Measurements from ENCODE around the gene EMP2.

EMP2 gene

DNA sequence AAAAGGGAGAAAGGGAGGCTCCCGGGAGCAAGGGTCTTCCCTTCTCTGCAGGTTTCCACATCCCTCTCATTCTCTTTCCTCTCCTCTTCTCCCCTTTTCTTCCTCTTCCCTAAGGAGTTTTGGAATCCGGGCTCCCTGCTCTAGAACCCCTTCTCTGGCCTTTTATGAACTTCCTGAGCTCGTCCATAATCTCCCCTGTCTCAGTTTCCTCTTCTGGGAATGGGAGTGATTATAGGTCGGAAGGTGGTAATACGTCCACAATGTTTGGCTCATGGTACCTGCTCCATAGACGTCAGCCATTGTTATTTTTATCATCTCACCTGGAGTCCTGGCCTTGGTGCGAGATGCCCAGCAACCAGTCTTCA, 467 bp upstream of the EMP2 start:
- Histone ChIP-seq H3K4me1 (ENCODE audit: control insufficient read depth, insufficient read depth, low read length) (peaks cover 5% of the 10 kb centered on the region; the same call in 1 of the 2 replicates), H3K9me3 (ENCODE audit: control insufficient read depth, insufficient read depth, low read depth, low read length) (no peaks in the 10 kb centered on the region), H3K4me3 (ENCODE audit: low read depth, low read length) (peak overlapping the region; percentile 74), H3K36me3 (ENCODE audit: control insufficient read depth in 2 of 2, insufficient read depth in 1 of 2, low read length in 2 of 2) (no peaks in the 10 kb centered on the region), H3K27ac (ENCODE audit: extremely low read depth, low read depth, low read length) (no peak overlapping the region)
- TF ChIP-seq, protein P1, sequence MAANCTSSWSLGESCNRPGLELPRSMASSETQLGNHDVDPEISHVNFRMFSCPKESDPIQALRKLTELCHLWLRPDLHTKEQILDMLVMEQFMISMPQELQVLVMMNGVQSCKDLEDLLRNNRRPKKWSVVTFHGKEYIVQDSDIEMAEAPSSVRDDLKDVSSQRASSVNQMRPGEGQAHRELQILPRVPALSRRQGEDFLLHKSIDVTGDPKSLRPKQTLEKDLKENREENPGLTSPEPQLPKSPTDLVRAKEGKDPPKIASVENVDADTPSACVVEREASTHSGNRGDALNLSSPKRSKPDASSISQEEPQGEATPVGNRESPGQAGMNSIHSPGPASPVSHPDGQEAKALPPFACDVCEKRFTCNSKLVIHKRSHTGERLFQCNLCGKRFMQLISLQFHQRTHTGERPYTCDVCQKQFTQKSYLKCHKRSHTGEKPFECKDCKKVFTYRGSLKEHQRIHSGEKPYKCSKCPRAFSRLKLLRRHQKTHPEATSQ (tag by site-specific recombination; IDR thresholded peaks at IDR 0.05), result no peak
- TF ChIP-seq OVOL3 (tag by site-specific recombination; IDR thresholded peaks at IDR 0.05) (no peak), ZNF426 (tag by site-specific recombination; IDR thresholded peaks at IDR 0.05) (no peak), ZNF366 (tag by site-specific recombination; conservative IDR thresholded peaks at IDR 0.05) (peak; percentile 68), ZNF514 (tag by site-specific recombination; IDR thresholded peaks at IDR 0.05) (no peak), ZNF561 (tag by site-specific recombination; IDR thresholded peaks at IDR 0.05; ENCODE audit: borderline replicate concordance) (no peak), ZNF629 (tag by site-specific recombination; IDR thresholded peaks at IDR 0.05) (no peak), ZNF473 (tag by site-specific recombination; IDR thresholded peaks at IDR 0.05) (no peak), ZNF48 (tag by site-specific recombination; IDR thresholded peaks at IDR 0.05) (no peak)
- TF ChIP-seq, protein P2, sequence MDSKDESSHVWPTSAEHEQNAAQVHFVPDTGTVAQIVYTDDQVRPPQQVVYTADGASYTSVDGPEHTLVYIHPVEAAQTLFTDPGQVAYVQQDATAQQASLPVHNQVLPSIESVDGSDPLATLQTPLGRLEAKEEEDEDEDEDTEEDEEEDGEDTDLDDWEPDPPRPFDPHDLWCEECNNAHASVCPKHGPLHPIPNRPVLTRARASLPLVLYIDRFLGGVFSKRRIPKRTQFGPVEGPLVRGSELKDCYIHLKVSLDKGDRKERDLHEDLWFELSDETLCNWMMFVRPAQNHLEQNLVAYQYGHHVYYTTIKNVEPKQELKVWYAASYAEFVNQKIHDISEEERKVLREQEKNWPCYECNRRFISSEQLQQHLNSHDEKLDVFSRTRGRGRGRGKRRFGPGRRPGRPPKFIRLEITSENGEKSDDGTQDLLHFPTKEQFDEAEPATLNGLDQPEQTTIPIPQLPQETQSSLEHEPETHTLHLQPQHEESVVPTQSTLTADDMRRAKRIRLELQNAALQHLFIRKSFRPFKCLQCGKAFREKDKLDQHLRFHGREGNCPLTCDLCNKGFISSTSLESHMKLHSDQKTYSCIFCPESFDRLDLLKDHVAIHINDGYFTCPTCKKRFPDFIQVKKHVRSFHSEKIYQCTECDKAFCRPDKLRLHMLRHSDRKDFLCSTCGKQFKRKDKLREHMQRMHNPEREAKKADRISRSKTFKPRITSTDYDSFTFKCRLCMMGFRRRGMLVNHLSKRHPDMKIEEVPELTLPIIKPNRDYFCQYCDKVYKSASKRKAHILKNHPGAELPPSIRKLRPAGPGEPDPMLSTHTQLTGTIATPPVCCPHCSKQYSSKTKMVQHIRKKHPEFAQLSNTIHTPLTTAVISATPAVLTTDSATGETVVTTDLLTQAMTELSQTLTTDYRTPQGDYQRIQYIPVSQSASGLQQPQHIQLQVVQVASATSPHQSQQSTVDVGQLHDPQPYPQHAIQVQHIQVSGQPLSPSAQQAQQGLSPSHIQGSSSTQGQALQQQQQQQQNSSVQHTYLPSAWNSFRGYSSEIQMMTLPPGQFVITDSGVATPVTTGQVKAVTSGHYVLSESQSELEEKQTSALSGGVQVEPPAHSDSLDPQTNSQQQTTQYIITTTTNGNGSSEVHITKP (tag by site-specific recombination; IDR thresholded peaks at IDR 0.05), result 0 out of 2 replicates have a peak, but pooled peaks have one; percentile 22
- TF ChIP-seq, protein P3, sequence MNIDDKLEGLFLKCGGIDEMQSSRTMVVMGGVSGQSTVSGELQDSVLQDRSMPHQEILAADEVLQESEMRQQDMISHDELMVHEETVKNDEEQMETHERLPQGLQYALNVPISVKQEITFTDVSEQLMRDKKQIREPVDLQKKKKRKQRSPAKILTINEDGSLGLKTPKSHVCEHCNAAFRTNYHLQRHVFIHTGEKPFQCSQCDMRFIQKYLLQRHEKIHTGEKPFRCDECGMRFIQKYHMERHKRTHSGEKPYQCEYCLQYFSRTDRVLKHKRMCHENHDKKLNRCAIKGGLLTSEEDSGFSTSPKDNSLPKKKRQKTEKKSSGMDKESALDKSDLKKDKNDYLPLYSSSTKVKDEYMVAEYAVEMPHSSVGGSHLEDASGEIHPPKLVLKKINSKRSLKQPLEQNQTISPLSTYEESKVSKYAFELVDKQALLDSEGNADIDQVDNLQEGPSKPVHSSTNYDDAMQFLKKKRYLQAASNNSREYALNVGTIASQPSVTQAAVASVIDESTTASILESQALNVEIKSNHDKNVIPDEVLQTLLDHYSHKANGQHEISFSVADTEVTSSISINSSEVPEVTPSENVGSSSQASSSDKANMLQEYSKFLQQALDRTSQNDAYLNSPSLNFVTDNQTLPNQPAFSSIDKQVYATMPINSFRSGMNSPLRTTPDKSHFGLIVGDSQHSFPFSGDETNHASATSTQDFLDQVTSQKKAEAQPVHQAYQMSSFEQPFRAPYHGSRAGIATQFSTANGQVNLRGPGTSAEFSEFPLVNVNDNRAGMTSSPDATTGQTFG (tag by site-specific recombination; IDR thresholded peaks at IDR 0.05; ENCODE audit: borderline replicate concordance), result no peak
- TF ChIP-seq, protein P4, sequence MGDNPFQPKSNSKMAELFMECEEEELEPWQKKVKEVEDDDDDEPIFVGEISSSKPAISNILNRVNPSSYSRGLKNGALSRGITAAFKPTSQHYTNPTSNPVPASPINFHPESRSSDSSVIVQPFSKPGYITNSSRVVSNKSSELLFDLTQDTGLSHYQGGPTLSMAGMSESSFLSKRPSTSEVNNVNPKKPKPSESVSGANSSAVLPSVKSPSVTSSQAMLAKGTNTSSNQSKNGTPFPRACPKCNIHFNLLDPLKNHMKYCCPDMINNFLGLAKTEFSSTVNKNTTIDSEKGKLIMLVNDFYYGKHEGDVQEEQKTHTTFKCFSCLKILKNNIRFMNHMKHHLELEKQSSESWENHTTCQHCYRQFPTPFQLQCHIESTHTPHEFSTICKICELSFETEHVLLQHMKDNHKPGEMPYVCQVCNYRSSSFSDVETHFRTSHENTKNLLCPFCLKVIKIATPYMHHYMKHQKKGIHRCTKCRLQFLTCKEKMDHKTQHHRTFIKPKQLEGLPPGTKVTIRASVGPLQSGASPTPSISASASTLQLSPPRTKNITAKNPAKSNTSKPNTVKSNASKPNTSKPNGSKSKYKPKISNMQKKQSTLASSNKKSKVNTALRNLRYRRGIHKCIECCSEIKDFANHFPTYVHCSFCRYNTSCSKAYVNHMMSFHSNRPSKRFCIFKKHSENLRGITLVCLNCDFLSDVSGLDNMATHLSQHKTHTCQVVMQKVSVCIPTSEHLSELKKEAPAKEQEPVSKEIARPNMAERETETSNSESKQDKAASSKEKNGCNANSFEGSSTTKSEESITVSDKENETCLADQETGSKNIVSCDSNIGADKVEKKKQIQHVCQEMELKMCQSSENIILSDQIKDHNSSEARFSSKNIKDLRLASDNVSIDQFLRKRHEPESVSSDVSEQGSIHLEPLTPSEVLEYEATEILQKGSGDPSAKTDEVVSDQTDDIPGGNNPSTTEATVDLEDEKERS (tag by site-specific recombination; IDR thresholded peaks at IDR 0.05), result no peak
- TF ChIP-seq, protein P5, sequence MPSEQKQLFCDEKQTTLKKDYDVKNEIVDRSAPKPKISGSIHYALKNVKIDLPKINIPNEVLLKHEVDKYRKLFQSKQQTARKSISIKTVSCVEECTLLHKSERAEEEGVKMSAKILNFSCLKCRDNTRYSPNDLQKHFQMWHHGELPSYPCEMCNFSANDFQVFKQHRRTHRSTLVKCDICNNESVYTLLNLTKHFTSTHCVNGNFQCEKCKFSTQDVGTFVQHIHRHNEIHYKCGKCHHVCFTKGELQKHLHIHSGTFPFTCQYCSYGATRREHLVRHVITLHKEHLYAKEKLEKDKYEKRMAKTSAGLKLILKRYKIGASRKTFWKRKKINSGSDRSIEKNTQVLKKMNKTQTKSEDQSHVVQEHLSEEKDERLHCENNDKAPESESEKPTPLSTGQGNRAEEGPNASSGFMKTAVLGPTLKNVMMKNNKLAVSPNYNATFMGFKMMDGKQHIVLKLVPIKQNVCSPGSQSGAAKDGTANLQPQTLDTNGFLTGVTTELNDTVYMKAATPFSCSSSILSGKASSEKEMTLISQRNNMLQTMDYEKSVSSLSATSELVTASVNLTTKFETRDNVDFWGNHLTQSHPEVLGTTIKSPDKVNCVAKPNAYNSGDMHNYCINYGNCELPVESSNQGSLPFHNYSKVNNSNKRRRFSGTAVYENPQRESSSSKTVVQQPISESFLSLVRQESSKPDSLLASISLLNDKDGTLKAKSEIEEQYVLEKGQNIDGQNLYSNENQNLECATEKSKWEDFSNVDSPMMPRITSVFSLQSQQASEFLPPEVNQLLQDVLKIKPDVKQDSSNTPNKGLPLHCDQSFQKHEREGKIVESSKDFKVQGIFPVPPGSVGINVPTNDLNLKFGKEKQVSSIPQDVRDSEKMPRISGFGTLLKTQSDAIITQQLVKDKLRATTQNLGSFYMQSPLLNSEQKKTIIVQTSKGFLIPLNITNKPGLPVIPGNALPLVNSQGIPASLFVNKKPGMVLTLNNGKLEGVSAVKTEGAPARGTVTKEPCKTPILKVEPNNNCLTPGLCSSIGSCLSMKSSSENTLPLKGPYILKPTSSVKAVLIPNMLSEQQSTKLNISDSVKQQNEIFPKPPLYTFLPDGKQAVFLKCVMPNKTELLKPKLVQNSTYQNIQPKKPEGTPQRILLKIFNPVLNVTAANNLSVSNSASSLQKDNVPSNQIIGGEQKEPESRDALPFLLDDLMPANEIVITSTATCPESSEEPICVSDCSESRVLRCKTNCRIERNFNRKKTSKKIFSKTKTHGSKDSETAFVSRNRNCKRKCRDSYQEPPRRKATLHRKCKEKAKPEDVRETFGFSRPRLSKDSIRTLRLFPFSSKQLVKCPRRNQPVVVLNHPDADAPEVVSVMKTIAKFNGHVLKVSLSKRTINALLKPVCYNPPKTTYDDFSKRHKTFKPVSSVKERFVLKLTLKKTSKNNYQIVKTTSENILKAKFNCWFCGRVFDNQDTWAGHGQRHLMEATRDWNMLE (tag by site-specific recombination; conservative IDR thresholded peaks at IDR 0.05; ENCODE audit: low read depth), result no peak
- TF ChIP-seq, protein P6, sequence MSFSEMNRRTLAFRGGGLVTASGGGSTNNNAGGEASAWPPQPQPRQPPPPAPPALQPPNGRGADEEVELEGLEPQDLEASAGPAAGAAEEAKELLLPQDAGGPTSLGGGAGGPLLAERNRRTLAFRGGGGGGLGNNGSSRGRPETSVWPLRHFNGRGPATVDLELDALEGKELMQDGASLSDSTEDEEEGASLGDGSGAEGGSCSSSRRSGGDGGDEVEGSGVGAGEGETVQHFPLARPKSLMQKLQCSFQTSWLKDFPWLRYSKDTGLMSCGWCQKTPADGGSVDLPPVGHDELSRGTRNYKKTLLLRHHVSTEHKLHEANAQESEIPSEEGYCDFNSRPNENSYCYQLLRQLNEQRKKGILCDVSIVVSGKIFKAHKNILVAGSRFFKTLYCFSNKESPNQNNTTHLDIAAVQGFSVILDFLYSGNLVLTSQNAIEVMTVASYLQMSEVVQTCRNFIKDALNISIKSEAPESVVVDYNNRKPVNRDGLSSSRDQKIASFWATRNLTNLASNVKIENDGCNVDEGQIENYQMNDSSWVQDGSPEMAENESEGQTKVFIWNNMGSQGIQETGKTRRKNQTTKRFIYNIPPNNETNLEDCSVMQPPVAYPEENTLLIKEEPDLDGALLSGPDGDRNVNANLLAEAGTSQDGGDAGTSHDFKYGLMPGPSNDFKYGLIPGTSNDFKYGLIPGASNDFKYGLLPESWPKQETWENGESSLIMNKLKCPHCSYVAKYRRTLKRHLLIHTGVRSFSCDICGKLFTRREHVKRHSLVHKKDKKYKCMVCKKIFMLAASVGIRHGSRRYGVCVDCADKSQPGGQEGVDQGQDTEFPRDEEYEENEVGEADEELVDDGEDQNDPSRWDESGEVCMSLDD (tag by site-specific recombination; IDR thresholded peaks at IDR 0.05), result no peak
- TF ChIP-seq, protein P7, sequence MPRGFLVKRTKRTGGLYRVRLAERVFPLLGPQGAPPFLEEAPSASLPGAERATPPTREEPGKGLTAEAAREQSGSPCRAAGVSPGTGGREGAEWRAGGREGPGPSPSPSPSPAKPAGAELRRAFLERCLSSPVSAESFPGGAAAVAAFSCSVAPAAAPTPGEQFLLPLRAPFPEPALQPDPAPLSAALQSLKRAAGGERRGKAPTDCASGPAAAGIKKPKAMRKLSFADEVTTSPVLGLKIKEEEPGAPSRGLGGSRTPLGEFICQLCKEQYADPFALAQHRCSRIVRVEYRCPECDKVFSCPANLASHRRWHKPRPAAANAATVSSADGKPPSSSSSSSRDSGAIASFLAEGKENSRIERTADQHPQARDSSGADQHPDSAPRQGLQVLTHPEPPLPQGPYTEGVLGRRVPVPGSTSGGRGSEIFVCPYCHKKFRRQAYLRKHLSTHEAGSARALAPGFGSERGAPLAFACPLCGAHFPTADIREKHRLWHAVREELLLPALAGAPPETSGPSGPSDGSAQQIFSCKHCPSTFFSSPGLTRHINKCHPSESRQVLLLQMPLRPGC (tag by site-specific recombination; IDR thresholded peaks at IDR 0.05), result no peak
- CTCF ChIA-PET, result interaction anchor here (0.6 to 1.6 kb wide), 4 partner anchors 25 to 373 kb away, joined by 3 to 6 read pairs (median 4); no protein-coding TSS in a partner anchor
- POLR2A ChIA-PET, result interaction anchor here (0.8 to 2.4 kb wide), 6 partner anchors 13 to 1490 kb away, joined by 3 to 10 read pairs (median 4); partner anchors contain the start of genes HAPSTR1 and NUBP1
